HEK293T (cell line): Measurements from ENCODE around the gene ARHGAP45.

Source experiments
- FOXK2 ChIP-seq: fragments of 450-650 bp; IDR thresholded peaks from 2 replicates; pipeline ENCODE4 v1.6.1; 2016; ENCODE audit warnings: mild to moderate bottlenecking
- LEF1 ChIP-seq: fragments of 450-650 bp; IDR thresholded peaks from 2 replicates; pipeline ENCODE4 v1.6.1; 2017; ENCODE audit warnings: mild to moderate bottlenecking, borderline replicate concordance
- SP1 ChIP-seq: fragments of 450-650 bp; IDR thresholded peaks from 2 replicates; pipeline ENCODE4 v1.6.1; 2017
- ZNF384 ChIP-seq: fragments of 450-650 bp; IDR thresholded peaks from 2 replicates; pipeline ENCODE4 v1.6.1; 2016

DNA sequence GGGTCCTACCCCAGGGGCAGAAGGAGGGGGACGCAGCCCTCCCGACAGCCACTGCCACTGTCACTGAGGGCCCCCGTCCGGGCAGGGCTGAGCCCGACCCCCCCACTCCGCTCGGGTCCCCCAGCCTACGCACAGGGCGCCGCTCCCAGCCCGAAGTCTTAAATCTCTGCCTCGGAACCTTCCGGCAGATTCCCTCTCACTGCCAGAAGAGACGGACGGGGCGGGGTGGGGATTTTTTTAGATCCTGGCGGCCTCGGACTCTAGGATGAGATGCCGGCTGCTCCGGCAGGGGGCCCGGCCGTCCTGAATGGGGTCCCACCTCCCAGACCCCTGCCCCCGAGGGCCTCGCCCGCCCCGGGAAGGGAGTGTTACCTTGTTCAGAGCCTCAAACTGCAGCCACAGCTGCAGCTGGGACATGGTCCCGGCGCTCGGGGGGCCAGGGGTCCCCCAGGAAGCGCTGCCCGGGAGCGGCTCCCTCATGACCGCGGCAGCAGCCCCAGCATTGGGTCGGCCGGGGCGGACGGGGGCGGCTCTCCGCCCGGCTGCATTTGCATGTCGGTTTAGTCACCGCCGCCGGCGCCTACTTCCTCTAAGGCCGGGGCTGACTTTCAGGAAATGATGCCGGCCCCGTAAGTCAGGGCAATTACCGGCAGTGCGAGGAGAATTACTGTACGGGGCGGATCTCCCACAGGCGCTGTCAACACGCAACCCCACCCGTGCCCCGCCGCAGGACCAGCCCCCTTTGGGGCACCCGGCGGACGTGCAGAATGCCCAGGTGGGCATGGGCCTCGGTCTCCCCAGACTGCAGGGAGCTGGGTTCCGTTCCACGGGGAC is 65.0 kb downstream of the ARHGAP45 start:
- TF ChIP-seq LEF1 (no peak), ZNF384 (no peak), SP1 (no peak), FOXK2 (no peak)
